Measurements from ENCODE around the gene PARD3.

DNA sequence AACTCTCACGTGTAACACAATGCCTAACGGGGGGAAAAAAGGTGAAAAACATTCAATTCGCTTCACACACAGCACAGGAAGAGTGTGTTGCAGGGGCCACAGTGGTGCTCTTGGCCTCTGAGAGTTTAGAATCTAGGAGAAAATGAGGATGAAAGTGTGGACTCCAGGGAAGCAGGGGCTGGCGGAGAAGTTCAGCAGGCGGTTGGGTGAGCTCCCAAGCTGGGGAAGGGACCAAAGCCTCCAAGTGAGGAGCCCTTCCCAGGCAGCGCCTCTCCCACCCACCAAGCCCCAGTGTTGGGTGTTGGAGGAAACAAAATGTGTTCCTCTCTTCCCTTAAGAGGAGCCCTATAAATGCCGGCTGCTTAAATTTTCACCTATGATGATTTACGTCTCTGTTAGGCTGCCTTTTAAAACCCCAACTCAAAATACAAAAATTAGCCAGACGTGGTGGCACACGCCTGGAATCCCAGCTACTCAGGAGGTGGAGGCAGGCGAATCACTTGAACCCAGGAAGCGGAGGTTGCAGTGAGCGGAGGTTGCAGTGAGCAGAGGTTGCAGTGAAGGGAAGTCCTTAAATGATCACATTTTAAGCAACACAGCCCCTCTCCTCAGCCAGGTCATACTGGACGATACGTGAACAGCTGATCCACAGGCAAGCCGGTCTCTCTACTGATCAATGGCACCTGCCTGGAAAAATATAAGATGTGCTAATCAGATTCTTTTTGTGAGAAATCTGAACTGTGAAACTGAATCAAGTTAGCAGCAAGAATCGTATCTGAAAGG, 735.2 kb downstream of the PARD3 start:
- TF ChIP-seq CTCF (IDR thresholded peaks at IDR 0.05; ENCODE audit: poor library complexity) (no peak), EZH2phosphoT487 (IDR thresholded peaks at IDR 0.05; ENCODE audit: low read depth, severe bottlenecking, unreplicated experiment) (no peak)
